HCT116 (cell line): ENCODE data around the gene NKX1-1. TPM values are rescaled to one million over a fixed set of nuclear protein-coding genes. Genes with fewer than 3 reads are reported as not detected.

Source experiments
- ATAC-seq: fragments of 200-7000 bp; cut with Tn5 transposase; 2 replicates; pipeline ENCODE4 v1.9.1; 2020; ENCODE audit warnings: mild to moderate bottlenecking, moderate library complexity
- BruUV-seq: library from RNA; stranded (reverse); fragments of 400-500 nt; replicated peaks from 2 replicates; lab custom pipeline; 2021; lab: Mats Ljungman, UMichigan
- CTCF ChIA-PET: fragments of 300-600 bp; sonication (Branson Sonifier 250); formaldehyde crosslinking; loops from one replicate; lab custom pipeline; 2021; ENCODE audit warnings: antibody characterized with exemption; lab: Charles Lee
- POLR2A ChIA-PET: fragments of 300-600, 350-600 bp; sonication (Branson Sonifier 250); formaldehyde crosslinking; loops from one replicate; lab custom pipeline; 2021; ENCODE audit warnings: antibody characterized with exemption; lab: Charles Lee
- RAD21 ChIA-PET, 2 experiments: fragments of 300-600 bp; sonication (Branson Sonifier 250); formaldehyde crosslinking; loops; one replicate each; lab custom pipeline; 2023; ENCODE audit warnings: low total read pairs in 2 of 2; ENCODE audit not compliant: uncharacterized antibody in 2 of 2, unreplicated experiment in 2 of 2, low non-redundant PET in 1 of 2; lab: Charles Lee
- DNase-seq: peaks from one replicate; pipeline ENCODE4 v3.0.0-alpha.2; 2010; ENCODE audit warnings: low read depth, low spot score
- H2AFZ ChIP-seq: fragments of 200-600 bp; shearing (Covaris generic), sonication (generic); 2 replicates; pipeline ENCODE4 v1.6.1; 2017; ENCODE audit warnings: low read depth, mixed run types, mixed read lengths, antibody characterized with exemption, low read length; ENCODE audit not compliant: poor library complexity, severe bottlenecking
- H3K27ac ChIP-seq: 2 replicates; pipeline ENCODE4 v1.5.1; 2012; ENCODE audit warnings: low read depth, low read length
- H3K27me3 ChIP-seq: fragments of 200-600 bp; sonication (generic); 2 replicates; pipeline ENCODE4 v1.6.1; 2016; ENCODE audit warnings: mixed run types, low read length, mixed read lengths; ENCODE audit not compliant: insufficient read depth
- H3K36me3 ChIP-seq, 2 experiments: fragments of 200-500 bp in 1 of 2; fragments of 200-600 bp in 1 of 2; sonication (Bioruptor generic) in 1 of 2; sonication (generic) in 1 of 2; 2 replicates each; pipeline versions ENCODE4 v1.5.1 to v1.6.1; 2014 to 2016; ENCODE audit warnings: low read length in 2 of 2, inconsistent platforms in 1 of 2, mixed read lengths in 1 of 2, mixed run types in 1 of 2; ENCODE audit not compliant: insufficient read depth in 2 of 2, control insufficient read depth in 1 of 2
- H3K4me1 ChIP-seq, 2 experiments: fragments of 200-600 bp in 1 of 2; sonication (generic) in 1 of 2; 2 replicates each; pipeline versions ENCODE4 v1.5.1 to v1.6.1; 2012 to 2017; ENCODE audit warnings: low read length in 2 of 2, inconsistent platforms in 1 of 2, mild to moderate bottlenecking in 1 of 2, mixed read lengths in 1 of 2, mixed run types in 1 of 2, moderate library complexity in 1 of 2; ENCODE audit not compliant: insufficient read depth in 2 of 2, control insufficient read depth in 1 of 2
- H3K4me2 ChIP-seq: fragments of 200-600 bp; sonication (generic); 2 replicates; pipeline ENCODE4 v1.6.1; 2017; ENCODE audit warnings: mixed run types, low read length, mixed read lengths
- H3K4me3 ChIP-seq, 2 experiments: fragments of 200-600 bp in 1 of 2; sonication (generic) in 1 of 2; replicated peaks in 1 of 2; 2 replicates each; pipeline ENCODE4 v1.5.1; 2011 to 2016; ENCODE audit warnings: low read length in 2 of 2, control low read depth in 1 of 2, low read depth in 1 of 2, mild to moderate bottlenecking in 1 of 2, mixed read lengths in 1 of 2, mixed run types in 1 of 2
- H3K79me2 ChIP-seq: fragments of 200-600 bp; sonication (generic); 2 replicates; pipeline ENCODE4 v1.6.1; 2017; ENCODE audit warnings: mild to moderate bottlenecking, mixed run types, low read length, moderate library complexity, mixed read lengths; ENCODE audit not compliant: insufficient read depth
- H3K9ac ChIP-seq: fragments of 200-600 bp; sonication (generic); 2 replicates; pipeline ENCODE4 v1.6.1; 2016; ENCODE audit warnings: low read length, mixed read lengths
- H3K9me2 ChIP-seq: fragments of 200-600 bp; sonication (generic), shearing (Covaris generic); 2 replicates; pipeline ENCODE4 v1.6.1; 2017; ENCODE audit warnings: mixed run types, mild to moderate bottlenecking, moderate library complexity; ENCODE audit not compliant: insufficient read depth
- H3K9me3 ChIP-seq, 2 experiments: fragments of 200-500 bp in 1 of 2; fragments of 200-600 bp in 1 of 2; sonication (Bioruptor generic) in 1 of 2; sonication (generic) in 1 of 2; 2 replicates each; pipeline ENCODE4 v1.6.1; 2014 to 2017; ENCODE audit warnings: low read length in 2 of 2, mixed read lengths in 2 of 2, inconsistent platforms in 1 of 2, low read depth in 1 of 2, mild to moderate bottlenecking in 1 of 2, mixed run types in 1 of 2, moderate library complexity in 1 of 2; ENCODE audit not compliant: control insufficient read depth in 1 of 2, insufficient read depth in 1 of 2
- H4K20me1 ChIP-seq: fragments of 200-600 bp; sonication (generic), shearing (Covaris generic); 2 replicates; pipeline ENCODE4 v1.6.1; 2017; ENCODE audit warnings: mixed run types, mild to moderate bottlenecking, moderate library complexity; ENCODE audit not compliant: insufficient read depth
- EGR1 ChIP-seq: IDR thresholded peaks from 2 replicates; pipeline ENCODE4 v1.6.1; 2012; ENCODE audit warnings: low read depth
- ELF1 ChIP-seq: IDR thresholded peaks from 2 replicates; pipeline ENCODE4 v1.6.1; 2012; ENCODE audit warnings: low read depth, borderline replicate concordance
- EZH2 ChIP-seq: fragments of 200-600 bp; sonication (generic); IDR thresholded peaks from 2 replicates; pipeline ENCODE4 v1.6.1; 2017; ENCODE audit warnings: antibody characterized with exemption, mixed run types
- EZH2phosphoT487 ChIP-seq: fragments of 200-600 bp; IDR thresholded peaks from 2 replicates; pipeline ENCODE4 v1.6.1; 2018; ENCODE audit warnings: antibody characterized with exemption, borderline replicate concordance
- FOSL1 ChIP-seq: IDR thresholded peaks from 2 replicates; pipeline ENCODE4 v1.6.1; 2012; ENCODE audit warnings: low read depth
- JUND ChIP-seq: IDR thresholded peaks from 2 replicates; pipeline ENCODE4 v1.6.1; 2012
- POLR2A ChIP-seq: IDR thresholded peaks from 2 replicates; pipeline ENCODE4 v1.7.0; 2011; ENCODE audit warnings: borderline replicate concordance; ENCODE audit not compliant: insufficient read depth, insufficient read length; ENCODE audit errors: extremely low read depth
- POLR2AphosphoS5 ChIP-seq: IDR thresholded peaks from 2 replicates; pipeline ENCODE4 v1.6.1; 2011; ENCODE audit warnings: mild to moderate bottlenecking, low read depth, low read length, moderate library complexity
- RAD21 ChIP-seq: IDR thresholded peaks from 2 replicates; pipeline ENCODE4 v1.6.1; 2012; ENCODE audit warnings: low read depth, mild to moderate bottlenecking
- SIN3A ChIP-seq: IDR thresholded peaks from 2 replicates; pipeline ENCODE4 v1.6.1; 2012; ENCODE audit warnings: low read depth
- SP1 ChIP-seq: IDR thresholded peaks from 2 replicates; pipeline ENCODE4 v1.6.1; 2012; ENCODE audit warnings: low read depth
- SRF ChIP-seq: IDR thresholded peaks from 2 replicates; pipeline ENCODE4 v1.6.1; 2012; ENCODE audit warnings: low read depth
- TCF7L2 ChIP-seq: IDR thresholded peaks from 2 replicates; pipeline ENCODE4 v1.7.0; 2011; ENCODE audit warnings: borderline replicate concordance, inconsistent platforms; ENCODE audit not compliant: insufficient read depth, insufficient read length; ENCODE audit errors: extremely low read depth
- YY1 ChIP-seq: IDR thresholded peaks from 2 replicates; pipeline ENCODE4 v1.6.1; 2011; ENCODE audit warnings: low read length, low read depth, moderate library complexity, mild to moderate bottlenecking; ENCODE audit not compliant: insufficient replicate concordance; ENCODE audit errors: extremely low read depth
- ZFX ChIP-seq: fragments of 450-650 bp; IDR thresholded peaks from 2 replicates; pipeline ENCODE4 v1.6.1; 2017
- intact Hi-C: fragments of 100-400 bp; cut with micrococcal nuclease; formaldehyde crosslinking; loops from 2 replicates; pipeline ENCODE4 v1.10.0; 2022
- total RNA-seq: library from RNA; stranded (reverse); gene quantifications from one replicate; pipeline ENCODE4 v1.2.1, GENCODE V29; 2021; ENCODE audit not compliant: unreplicated experiment
- TF ChIP-seq, protein P1 (sequence below): IDR thresholded peaks from 2 replicates; pipeline ENCODE4 v1.6.1; 2012
- TF ChIP-seq, protein P2 (sequence below), 3 experiments: fragments of 200-600 bp in 1 of 3; sonication (generic) in 1 of 3; IDR thresholded peaks in 2 of 3; conservative IDR thresholded peaks in 1 of 3; 2 replicates each; pipeline ENCODE4 v1.5.1; 2012 to 2017; ENCODE audit warnings: low read depth in 2 of 3, low read length in 2 of 3, antibody characterized with exemption in 1 of 3, borderline replicate concordance in 1 of 3, control low read depth in 1 of 3, mild to moderate bottlenecking in 1 of 3, mixed read lengths in 1 of 3, mixed run types in 1 of 3, moderate library complexity in 1 of 3; ENCODE audit not compliant: insufficient read depth in 1 of 3
- TF ChIP-seq, protein P3 (sequence below): IDR thresholded peaks from 2 replicates; pipeline ENCODE4 v1.6.1; 2011; ENCODE audit warnings: mild to moderate bottlenecking, low read length, moderate library complexity; ENCODE audit not compliant: insufficient replicate concordance; ENCODE audit errors: extremely low read depth
- TF ChIP-seq, protein P4 (sequence below): IDR thresholded peaks from 2 replicates; pipeline ENCODE4 v1.6.1; 2012; ENCODE audit warnings: low read depth

Gene NKX1-1
- total RNA-seq, 1 experiment from 2014 or later, result not detected

DNA sequence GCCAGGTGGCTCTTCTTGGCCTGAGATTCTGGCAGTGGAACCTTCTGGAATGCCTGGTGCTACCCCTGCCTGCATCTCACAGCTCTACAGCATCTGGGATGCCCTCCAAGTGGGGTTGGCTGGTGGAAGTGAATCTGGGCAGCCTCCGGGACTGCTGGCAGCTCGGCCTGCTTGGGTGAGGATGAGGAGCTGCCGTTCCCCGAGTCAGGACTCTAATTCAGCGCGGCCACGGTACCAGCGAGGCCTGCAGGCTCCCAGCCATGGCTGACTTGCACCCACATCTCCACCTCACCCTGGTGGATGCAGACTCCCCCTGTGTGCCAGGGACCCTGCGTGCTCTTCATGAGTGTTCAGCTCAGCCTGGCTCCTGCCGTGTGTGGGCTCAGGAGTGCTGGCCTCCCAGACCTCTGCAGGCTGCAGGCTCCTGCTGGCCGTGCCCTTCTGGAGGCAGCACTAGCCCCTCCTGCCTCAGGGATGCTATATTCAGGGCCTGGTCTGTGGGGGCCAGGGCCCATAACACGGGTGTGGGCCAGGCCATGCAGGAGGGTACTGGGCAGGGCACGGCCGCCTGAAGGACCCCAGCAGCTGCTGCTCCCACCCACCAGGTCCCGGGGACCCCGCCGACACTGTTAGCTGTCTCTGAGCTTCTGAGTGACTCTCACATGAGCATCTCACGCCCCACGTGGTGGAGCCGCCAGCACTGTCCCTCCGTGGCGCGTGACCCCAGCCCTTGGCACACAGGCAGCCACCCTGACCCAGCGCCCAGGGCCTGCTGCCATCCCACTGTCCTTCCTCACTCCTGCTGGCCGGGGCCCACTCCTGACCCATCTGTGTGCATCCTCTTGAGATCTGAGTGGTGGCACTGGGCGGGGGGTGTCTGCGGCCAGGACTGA lies 48.6 kb downstream of the NKX1-1 start:
- no peaks in the 10 kb centered on the region for H4K20me1 ChIP-seq
- H3K4me3 ChIP-seq, result no peak overlapping the region
- BruUV-seq, result no TSS peak
- no peak overlapping the region for H3K9ac ChIP-seq
- RAD21 ChIA-PET, result no interaction called here
- H3K79me2 ChIP-seq, result no peaks in the 10 kb centered on the region
- intact Hi-C loops, result loop anchor here (2.0 to 10.0 kb wide), 2 partner anchors 157 to 271 kb away; no protein-coding TSS in a partner anchor
- CTCF ChIA-PET, result interaction anchor here (1.2 kb wide), 1 partner anchor 11 kb away, joined by 3 read pairs; the partner anchor contains the start of gene UVSSA
- H3K27ac ChIP-seq, result no peak overlapping the region
- H3K4me1 ChIP-seq, result peaks cover 0 to 5% of the 10 kb centered on the region in 2 experiments; a peak in 1 of 4 replicates
- H3K27me3 ChIP-seq, result no peaks in the 10 kb centered on the region
- DNase-seq, result no peak
- H3K36me3 ChIP-seq, result no peaks in the 10 kb centered on the region; a peak in 2 of 4 replicates
- ATAC-seq, result no peak
- H3K9me2 ChIP-seq, result no peaks in the 10 kb centered on the region
- no peak overlapping the region for H2AFZ ChIP-seq
- no peak overlapping the region for H3K4me2 ChIP-seq
- POLR2A ChIA-PET, result no interaction called here
- H3K9me3 ChIP-seq, result no peaks in the 10 kb centered on the region
- TF ChIP-seq ELF1, result no peak
- TF ChIP-seq EZH2, result no peak
- no peak for TF ChIP-seq TCF7L2
- TF ChIP-seq RAD21, result no peak
- TF ChIP-seq EGR1, result no peak
- TF ChIP-seq JUND, result no peak
- TF ChIP-seq SRF, result no peak
- TF ChIP-seq, protein P1, sequence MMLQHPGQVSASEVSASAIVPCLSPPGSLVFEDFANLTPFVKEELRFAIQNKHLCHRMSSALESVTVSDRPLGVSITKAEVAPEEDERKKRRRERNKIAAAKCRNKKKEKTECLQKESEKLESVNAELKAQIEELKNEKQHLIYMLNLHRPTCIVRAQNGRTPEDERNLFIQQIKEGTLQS, result no peak
- TF ChIP-seq, protein P2, sequence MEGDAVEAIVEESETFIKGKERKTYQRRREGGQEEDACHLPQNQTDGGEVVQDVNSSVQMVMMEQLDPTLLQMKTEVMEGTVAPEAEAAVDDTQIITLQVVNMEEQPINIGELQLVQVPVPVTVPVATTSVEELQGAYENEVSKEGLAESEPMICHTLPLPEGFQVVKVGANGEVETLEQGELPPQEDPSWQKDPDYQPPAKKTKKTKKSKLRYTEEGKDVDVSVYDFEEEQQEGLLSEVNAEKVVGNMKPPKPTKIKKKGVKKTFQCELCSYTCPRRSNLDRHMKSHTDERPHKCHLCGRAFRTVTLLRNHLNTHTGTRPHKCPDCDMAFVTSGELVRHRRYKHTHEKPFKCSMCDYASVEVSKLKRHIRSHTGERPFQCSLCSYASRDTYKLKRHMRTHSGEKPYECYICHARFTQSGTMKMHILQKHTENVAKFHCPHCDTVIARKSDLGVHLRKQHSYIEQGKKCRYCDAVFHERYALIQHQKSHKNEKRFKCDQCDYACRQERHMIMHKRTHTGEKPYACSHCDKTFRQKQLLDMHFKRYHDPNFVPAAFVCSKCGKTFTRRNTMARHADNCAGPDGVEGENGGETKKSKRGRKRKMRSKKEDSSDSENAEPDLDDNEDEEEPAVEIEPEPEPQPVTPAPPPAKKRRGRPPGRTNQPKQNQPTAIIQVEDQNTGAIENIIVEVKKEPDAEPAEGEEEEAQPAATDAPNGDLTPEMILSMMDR (IDR thresholded peaks at IDR 0.05 in 2 of 3, conservative IDR thresholded peaks at IDR 0.05 in 1 of 3; ENCODE audit: borderline replicate concordance in 1 of 3, insufficient read depth in 1 of 3, low read depth in 2 of 3, low read length in 2 of 3), result no peak
- TF ChIP-seq, protein P3, sequence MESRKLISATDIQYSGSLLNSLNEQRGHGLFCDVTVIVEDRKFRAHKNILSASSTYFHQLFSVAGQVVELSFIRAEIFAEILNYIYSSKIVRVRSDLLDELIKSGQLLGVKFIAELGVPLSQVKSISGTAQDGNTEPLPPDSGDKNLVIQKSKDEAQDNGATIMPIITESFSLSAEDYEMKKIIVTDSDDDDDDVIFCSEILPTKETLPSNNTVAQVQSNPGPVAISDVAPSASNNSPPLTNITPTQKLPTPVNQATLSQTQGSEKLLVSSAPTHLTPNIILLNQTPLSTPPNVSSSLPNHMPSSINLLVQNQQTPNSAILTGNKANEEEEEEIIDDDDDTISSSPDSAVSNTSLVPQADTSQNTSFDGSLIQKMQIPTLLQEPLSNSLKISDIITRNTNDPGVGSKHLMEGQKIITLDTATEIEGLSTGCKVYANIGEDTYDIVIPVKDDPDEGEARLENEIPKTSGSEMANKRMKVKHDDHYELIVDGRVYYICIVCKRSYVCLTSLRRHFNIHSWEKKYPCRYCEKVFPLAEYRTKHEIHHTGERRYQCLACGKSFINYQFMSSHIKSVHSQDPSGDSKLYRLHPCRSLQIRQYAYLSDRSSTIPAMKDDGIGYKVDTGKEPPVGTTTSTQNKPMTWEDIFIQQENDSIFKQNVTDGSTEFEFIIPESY, result no peak
- TF ChIP-seq SP1, result no peak
- TF ChIP-seq SIN3A, result no peak
- no peak for TF ChIP-seq ZFX
- no peak for TF ChIP-seq POLR2A
- no peak for TF ChIP-seq YY1
- TF ChIP-seq FOSL1, result no peak
- TF ChIP-seq, protein P4, sequence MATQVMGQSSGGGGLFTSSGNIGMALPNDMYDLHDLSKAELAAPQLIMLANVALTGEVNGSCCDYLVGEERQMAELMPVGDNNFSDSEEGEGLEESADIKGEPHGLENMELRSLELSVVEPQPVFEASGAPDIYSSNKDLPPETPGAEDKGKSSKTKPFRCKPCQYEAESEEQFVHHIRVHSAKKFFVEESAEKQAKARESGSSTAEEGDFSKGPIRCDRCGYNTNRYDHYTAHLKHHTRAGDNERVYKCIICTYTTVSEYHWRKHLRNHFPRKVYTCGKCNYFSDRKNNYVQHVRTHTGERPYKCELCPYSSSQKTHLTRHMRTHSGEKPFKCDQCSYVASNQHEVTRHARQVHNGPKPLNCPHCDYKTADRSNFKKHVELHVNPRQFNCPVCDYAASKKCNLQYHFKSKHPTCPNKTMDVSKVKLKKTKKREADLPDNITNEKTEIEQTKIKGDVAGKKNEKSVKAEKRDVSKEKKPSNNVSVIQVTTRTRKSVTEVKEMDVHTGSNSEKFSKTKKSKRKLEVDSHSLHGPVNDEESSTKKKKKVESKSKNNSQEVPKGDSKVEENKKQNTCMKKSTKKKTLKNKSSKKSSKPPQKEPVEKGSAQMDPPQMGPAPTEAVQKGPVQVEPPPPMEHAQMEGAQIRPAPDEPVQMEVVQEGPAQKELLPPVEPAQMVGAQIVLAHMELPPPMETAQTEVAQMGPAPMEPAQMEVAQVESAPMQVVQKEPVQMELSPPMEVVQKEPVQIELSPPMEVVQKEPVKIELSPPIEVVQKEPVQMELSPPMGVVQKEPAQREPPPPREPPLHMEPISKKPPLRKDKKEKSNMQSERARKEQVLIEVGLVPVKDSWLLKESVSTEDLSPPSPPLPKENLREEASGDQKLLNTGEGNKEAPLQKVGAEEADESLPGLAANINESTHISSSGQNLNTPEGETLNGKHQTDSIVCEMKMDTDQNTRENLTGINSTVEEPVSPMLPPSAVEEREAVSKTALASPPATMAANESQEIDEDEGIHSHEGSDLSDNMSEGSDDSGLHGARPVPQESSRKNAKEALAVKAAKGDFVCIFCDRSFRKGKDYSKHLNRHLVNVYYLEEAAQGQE, result no peak
- TF ChIP-seq POLR2AphosphoS5, result no peak
- TF ChIP-seq EZH2phosphoT487, result no peak
